Epithelial cell of prostate (primary cell): ENCODE data around the gene TMEM167A.
A peak's percentile ranks its signal among the peaks of the same experiment; 100 is the strongest.

Experiments
- DNase-seq: peaks from one replicate; pipeline ENCODE4 v3.0.0-alpha.2; 2011; ENCODE audit warnings: low read depth, low spot score
- H3K27ac ChIP-seq: fragments of 450-650 bp; 2 replicates; pipeline ENCODE4 v1.5.1; 2017; ENCODE audit warnings: mild to moderate bottlenecking

Gene TMEM167A

GRCh38 chr5:83038924-83039323, 38.3 kb downstream of the TMEM167A start:
- H3K27ac ChIP-seq: no peak overlapping the region
- DNase-seq: no peak

DNA sequence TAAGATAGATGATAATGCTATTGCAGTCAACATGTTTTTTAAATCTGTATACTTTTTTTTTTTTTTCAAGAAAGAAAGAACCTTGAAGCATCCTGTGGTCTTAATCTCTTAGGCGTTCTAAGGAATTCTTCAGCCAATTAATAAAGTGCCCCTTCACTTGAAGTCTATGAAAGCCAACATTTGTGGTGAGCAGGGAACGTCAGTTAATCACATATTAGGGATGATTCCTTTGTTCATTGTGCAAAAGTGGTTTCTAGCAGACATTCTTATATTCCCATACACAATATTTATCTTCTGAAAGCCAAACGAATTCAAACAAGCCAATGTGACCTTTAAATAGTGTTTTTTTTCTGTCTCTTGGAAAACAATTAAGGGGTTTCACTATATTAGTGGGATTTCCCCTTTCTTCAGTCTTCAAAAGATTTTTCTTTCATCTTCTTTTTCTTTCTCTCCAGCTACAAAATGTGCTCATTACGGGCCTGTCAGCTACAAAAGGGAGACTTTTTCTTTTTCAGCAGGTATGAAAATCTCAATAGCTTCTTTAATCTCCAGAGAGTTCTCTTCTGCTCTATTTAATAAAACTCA, 40.1 kb downstream of the TMEM167A start:
- no peak overlapping the region for H3K27ac ChIP-seq
- no peak for DNase-seq

DNA sequence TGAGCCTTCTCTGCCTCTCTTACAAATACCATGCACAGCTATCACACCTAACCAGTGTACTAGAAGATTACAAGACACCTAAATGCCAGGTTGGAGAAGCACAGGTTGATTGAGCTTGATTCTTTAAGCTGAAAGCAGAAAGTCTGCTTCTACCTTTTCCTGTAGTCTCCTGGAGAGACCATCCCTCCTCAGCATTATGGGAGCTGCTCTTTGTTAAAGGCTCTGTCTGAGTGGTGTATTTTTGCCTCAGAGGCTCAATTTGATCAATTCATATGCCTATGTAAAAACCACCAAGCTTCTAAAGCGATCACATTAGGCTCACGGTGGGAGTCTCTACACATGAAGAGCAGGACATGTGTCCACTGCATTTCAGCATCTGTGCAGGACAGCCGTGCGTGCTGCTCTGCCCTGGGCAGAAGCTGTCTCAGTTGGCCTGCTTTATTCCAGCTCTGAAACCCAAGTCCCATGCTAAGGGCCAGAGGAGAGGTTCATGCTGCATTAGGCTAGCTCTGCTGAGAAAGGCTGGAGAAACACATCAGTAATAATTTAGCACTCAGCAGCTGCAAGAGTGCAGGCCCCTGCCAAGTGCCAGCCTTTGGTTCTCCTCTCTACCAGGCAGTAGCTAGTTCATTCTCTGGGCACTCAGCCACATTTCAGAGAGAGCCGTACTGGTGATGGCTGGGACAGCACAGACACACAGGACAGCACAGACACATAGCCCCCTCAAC, 41.7 kb downstream of the TMEM167A start:
- no peak for DNase-seq
- H3K27ac ChIP-seq: no peak overlapping the region

DNA sequence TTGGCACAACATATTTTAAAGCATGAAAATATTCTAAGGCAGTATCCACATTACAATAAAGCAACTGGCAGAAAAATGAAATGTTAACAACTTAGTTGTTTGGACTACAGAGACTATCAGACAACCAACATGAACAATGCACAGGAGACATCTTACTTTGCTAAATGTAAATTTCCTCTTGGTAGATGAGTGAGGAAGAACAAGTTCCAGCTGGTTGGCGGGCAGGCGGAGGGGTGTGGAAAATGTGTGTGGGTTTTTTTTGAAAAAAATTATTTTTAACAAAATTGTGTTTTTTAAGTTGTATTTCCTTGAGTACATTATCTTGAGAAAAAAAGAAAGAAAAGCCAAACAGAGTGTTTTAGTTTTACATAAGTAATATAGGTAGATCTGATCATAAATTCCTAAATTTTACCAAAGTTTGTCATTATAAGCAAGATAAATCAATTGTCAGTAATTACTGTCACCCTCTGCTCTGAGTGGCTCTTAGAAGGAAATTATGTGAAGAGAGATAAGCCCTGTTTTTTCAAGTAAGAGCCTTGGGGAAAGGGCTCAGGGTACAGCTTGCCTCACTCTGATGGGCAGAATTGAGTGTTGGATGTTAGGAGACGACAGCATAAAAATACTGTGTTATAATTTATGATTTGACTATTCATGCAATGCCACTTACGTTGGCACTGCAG, 42.5 kb downstream of the TMEM167A start:
- no peak overlapping the region for H3K27ac ChIP-seq

DNA sequence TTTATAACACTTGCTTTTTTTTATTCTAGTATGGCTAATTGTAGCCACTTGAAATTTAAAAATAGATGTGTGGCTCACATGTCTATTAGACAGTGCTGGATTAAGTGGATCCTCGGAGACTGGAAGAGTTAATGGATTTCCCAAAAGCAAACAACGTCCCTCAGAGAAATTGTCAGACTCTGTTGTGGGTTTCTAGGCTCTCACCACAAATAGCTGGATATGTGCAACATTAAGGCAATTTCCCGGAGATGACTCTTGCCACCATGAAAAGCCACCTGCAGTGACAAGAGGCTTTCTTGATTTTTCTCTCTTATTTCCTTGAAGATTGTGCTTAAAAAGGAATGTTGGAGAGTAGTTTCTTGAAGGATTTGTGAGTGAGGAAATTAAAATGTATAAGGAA, 43.2 kb downstream of the TMEM167A start:
- no peak for DNase-seq
- no peak overlapping the region for H3K27ac ChIP-seq

More for the DNA sequence above, 42.5 kb downstream of the TMEM167A start:
- DNase-seq: no peak

- H3K27ac ChIP-seq: no peak overlapping the region
- DNase-seq: no peak
Measured at GRCh38 chr5:83031381-83031780, 45.8 kb downstream of the TMEM167A start.

- peak; percentile 5 for DNase-seq
- H3K27ac ChIP-seq: no peak overlapping the region
Measured at GRCh38 chr5:83029912-83030311, 47.3 kb downstream of the TMEM167A start.

GRCh38 chr5:83026930-83027687, 50.1 kb downstream of the TMEM167A start:
- no peak for DNase-seq
- no peak overlapping the region for H3K27ac ChIP-seq

- no peak overlapping the region for H3K27ac ChIP-seq
- no peak for DNase-seq
Measured at GRCh38 chr5:83026516-83026915, 50.7 kb downstream of the TMEM167A start.

GRCh38 chr5:83025690-83026478, 51.3 kb downstream of the TMEM167A start:
- H3K27ac ChIP-seq: no peak overlapping the region
- no peak for DNase-seq

GRCh38 chr5:83022334-83022733, 54.9 kb downstream of the TMEM167A start:
- H3K27ac ChIP-seq: no peak overlapping the region
- no peak for DNase-seq

DNA sequence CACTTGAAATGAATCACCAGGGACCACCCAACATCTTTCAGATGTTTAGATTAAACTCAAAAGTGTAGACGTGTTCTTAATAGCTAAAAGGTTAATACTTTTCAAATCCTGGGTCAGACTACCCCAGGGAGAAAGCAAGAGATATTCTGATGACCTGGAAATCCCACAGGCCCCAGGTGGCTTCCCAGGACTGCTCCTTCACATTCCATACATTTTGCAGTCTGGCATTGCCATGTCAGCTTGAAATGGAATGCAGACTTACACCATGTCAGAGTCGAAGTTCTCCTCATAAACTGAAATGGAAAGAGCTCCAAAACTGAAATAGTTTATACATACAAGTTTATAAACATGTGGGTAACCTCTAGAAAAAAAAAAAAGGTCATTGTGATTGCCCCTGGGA, 61.5 kb downstream of the TMEM167A start:
- DNase-seq: no peak
- no peak overlapping the region for H3K27ac ChIP-seq

DNA sequence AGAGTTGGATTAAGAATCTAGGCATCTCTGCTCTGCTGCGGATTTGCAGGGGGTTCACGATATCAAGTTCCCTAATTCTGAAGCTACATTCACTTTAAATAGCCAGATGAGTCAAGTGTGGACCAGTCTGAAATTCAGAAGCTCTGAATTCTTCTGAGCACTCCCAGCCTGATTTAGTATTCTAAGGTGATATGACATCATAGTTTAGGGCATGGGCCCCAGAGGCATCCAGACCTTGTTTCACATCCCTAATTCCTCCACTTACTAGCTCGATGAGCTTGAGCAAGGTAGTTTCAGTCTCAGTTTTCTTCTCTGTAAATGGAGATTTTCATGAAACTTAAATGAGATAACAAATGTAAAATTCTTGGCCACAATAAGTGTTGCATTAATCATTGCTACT, 65.2 kb downstream of the TMEM167A start:
- no peak overlapping the region for H3K27ac ChIP-seq
- no peak for DNase-seq

DNA sequence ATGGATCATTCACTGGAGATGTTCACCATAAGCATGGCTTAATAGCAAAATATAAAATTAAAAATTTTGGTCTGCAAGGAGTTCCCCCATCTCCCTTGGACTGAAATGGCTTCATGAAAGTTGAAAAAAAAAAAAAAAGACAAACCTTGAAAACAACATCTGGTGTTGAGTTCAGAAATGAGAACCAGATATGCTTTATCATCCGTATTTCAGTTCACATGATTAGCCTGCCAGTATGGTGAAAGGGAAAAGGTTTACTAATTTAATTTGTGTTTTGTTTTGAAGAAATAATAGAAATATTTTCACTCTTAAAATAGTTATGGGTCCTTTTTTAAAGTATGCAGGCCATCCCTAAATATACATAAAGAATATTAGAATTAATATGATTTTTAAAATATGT, 67.8 kb downstream of the TMEM167A start:
- DNase-seq: no peak
- H3K27ac ChIP-seq: no peak overlapping the region

DNA sequence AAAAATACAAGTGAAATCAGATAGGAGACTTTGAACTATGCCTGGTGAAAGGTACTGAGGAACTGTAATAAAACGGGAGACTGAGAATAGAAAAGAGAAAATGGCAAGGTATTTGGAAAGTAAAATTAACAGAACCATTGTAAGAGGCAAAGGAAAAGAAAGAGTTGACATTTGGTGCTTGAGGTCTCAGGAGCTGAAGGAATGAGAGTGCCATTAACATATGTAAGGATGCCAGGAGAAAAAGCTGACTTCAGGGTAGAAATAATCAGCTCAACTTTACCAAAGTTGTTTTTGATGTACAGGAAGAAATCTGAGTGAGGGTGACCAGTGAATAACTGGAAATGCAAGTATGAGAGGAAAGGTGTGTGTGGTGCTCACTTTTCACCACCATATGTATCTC, 69.4 kb downstream of the TMEM167A start:
- H3K27ac ChIP-seq: no peak overlapping the region
- DNase-seq: no peak

DNA sequence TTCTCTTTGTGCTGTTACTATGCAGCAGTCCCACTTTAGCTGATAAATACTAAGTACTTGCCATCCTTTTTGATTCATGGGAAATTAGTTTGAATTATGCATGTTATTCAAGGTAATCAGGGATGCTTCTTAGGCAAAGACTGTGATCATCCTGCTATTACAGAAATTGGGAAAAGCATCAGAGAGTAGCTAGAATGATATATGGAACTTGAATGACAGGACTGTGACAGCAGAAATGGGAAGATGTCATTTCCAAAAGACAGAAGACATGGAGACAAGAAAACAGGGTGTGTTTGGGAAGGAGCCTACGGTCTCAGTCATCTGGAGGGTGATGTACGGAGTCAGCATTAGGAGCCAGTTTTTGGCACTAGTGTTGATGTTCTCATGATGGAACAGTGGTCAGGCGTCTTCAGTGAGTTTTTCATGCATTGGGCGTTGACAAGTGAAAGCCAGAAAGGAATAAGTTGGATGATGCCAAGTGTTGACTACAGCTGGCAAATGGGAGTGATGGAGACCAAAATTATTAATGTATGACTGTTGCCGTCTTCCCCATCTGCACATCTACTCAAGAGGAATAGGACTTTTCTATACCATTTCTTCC, 70.4 kb downstream of the TMEM167A start:
- no peak for DNase-seq
- no peak overlapping the region for H3K27ac ChIP-seq

GRCh38 chr5:83003791-83004190, 73.4 kb downstream of the TMEM167A start:
- no peak for DNase-seq
- no peak overlapping the region for H3K27ac ChIP-seq
